HepG2 (cell line): ENCODE measurements around the gene IGF2. TPM values are rescaled to one million over a fixed set of nuclear protein-coding genes. Genes with fewer than 3 reads are reported as not detected.

Experiments
- BORCS8-MEF2B ChIP-seq: sonication (generic); formaldehyde crosslinking; IDR thresholded peaks from 2 replicates; pipeline ENCODE4 v1.8.0; 2022; ENCODE audit warnings: mild to moderate bottlenecking, missing genetic modification reagents
- EP300 ChIP-seq, 3 experiments: sonication (generic) in 1 of 3; formaldehyde crosslinking in 1 of 3; IDR thresholded peaks; 2 replicates each; pipeline versions ENCODE4 v1.5.1 to v1.6.1; 2011 to 2020; ENCODE audit warnings: low read depth in 2 of 3, low read length in 2 of 3, borderline replicate concordance in 1 of 3, improper control_type of control experiment in 1 of 3, mild to moderate bottlenecking in 1 of 3, missing genetic modification reagents in 1 of 3, moderate library complexity in 1 of 3
- FOXO1 ChIP-seq: sonication (generic); formaldehyde crosslinking; IDR thresholded peaks from 2 replicates; pipeline ENCODE4 v1.4.0; 2020; ENCODE audit warnings: missing genetic modification reagents
- GPN1 ChIP-seq: sonication (generic); formaldehyde crosslinking; IDR thresholded peaks from 2 replicates; pipeline ENCODE4 v1.5.1; 2020; ENCODE audit warnings: missing genetic modification reagents, borderline replicate concordance
- HDAC6 ChIP-seq: fragments of 200-600 bp; sonication (generic); IDR thresholded peaks from 2 replicates; pipeline ENCODE4 v1.7.0; 2017; ENCODE audit warnings: mild to moderate bottlenecking, antibody characterized with exemption, low read length, low read depth
- IRF2 ChIP-seq: IDR thresholded peaks from 2 replicates; pipeline ENCODE4 v1.6.1; 2018; ENCODE audit warnings: missing genetic modification reagents, missing compliant biosample characterization
- MYC ChIP-seq: sonication (generic); formaldehyde crosslinking; IDR thresholded peaks from 2 replicates; pipeline ENCODE4 v1.9.0; 2021; ENCODE audit warnings: missing genetic modification reagents, borderline replicate concordance
- PHF8 ChIP-seq: sonication (generic); formaldehyde crosslinking; IDR thresholded peaks from 2 replicates; pipeline ENCODE4 v1.5.0; 2020; ENCODE audit warnings: missing genetic modification reagents
- SSRP1 ChIP-seq: IDR thresholded peaks from 2 replicates; pipeline ENCODE4 v1.6.1; 2016; ENCODE audit warnings: control low read depth
- TEAD2 ChIP-seq: sonication (generic); formaldehyde crosslinking; IDR thresholded peaks from 2 replicates; pipeline ENCODE4 v1.9.0; 2021; ENCODE audit warnings: missing genetic modification reagents
- TIGD3 ChIP-seq: sonication (generic); formaldehyde crosslinking; IDR thresholded peaks from 2 replicates; pipeline ENCODE4 v1.5.1; 2020; ENCODE audit warnings: mild to moderate bottlenecking, missing genetic modification reagents, borderline replicate concordance
- ZNF280B ChIP-seq: sonication (generic); formaldehyde crosslinking; IDR thresholded peaks from 2 replicates; pipeline ENCODE4 v1.5.0; 2020; ENCODE audit warnings: missing genetic modification reagents, mild to moderate bottlenecking, borderline replicate concordance
- ZNF569 ChIP-seq: sonication (generic); formaldehyde crosslinking; IDR thresholded peaks from 2 replicates; pipeline ENCODE4 v1.5.0; 2020; ENCODE audit warnings: mild to moderate bottlenecking, missing genetic modification reagents, moderate library complexity, borderline replicate concordance
- ZNF598 ChIP-seq: sonication (generic); formaldehyde crosslinking; IDR thresholded peaks from 2 replicates; pipeline ENCODE4 v1.5.1; 2020; ENCODE audit warnings: mild to moderate bottlenecking, missing genetic modification reagents, borderline replicate concordance
- ZNF7 ChIP-seq: IDR thresholded peaks from 2 replicates; pipeline ENCODE4 v1.6.1; 2016; ENCODE audit warnings: missing biosample characterization, missing genetic modification reagents
- ZNF879 ChIP-seq: sonication (generic); formaldehyde crosslinking; IDR thresholded peaks from 2 replicates; pipeline ENCODE4 v1.8.1; 2023; ENCODE audit warnings: missing genetic modification reagents
- polyA plus RNA-seq, 8 experiments: library from polyadenylated mRNA; depleted of rRNA in 3 of 8; stranded (reverse) in 7 of 8; unstranded in 1 of 8; fragments of >200 nt; fragmentation: Illumina TruSeq in 4 of 8; extraction: Trizol in 4 of 8; gene quantifications; 2 replicates each; pipeline versions ENCODE4 v1.2.1 to v1.2.3, GENCODE V29; 2011 to 2016; ENCODE audit warnings: low read depth in 4 of 8, missing spikeins in 1 of 8, mixed read lengths in 1 of 8; ENCODE audit not compliant: insufficient read depth in 1 of 8
- total RNA-seq, 5 experiments: library from RNA; depleted of rRNA; stranded (reverse); fragments of >200 nt; fragmentation: Illumina TruSeq; extraction: Trizol; gene quantifications; 2 replicates each; pipeline ENCODE4 v1.2.3, GENCODE V29; 2016; ENCODE audit warnings: low read depth in 1 of 5
- TF ChIP-seq, protein P1 (sequence below): sonication (generic); formaldehyde crosslinking; IDR thresholded peaks from 2 replicates; pipeline ENCODE4 v1.9.0; 2021; ENCODE audit warnings: missing genetic modification reagents, mild to moderate bottlenecking, borderline replicate concordance
- TF ChIP-seq, protein P2 (sequence below): sonication (generic); formaldehyde crosslinking; IDR thresholded peaks from 2 replicates; pipeline ENCODE4 v1.5.0; 2020; ENCODE audit warnings: missing genetic modification reagents, mild to moderate bottlenecking, borderline replicate concordance
- TF ChIP-seq, protein P3 (sequence below): sonication (generic); formaldehyde crosslinking; IDR thresholded peaks from 2 replicates; pipeline ENCODE4 v1.4.0; 2020; ENCODE audit warnings: low read depth, mild to moderate bottlenecking, missing genetic modification reagents
- TF ChIP-seq, protein P4 (sequence below): sonication (generic); formaldehyde crosslinking; IDR thresholded peaks from 2 replicates; pipeline ENCODE4 v1.4.0; 2020; ENCODE audit warnings: mild to moderate bottlenecking, missing genetic modification reagents

IGF2 gene
- total and polyA plus RNA-seq, 2 of the 13 experiments (the other 11 are each of a cell fraction or from before 2014, with no cell fraction given): 79.1 to 254 TPM

DNA sequence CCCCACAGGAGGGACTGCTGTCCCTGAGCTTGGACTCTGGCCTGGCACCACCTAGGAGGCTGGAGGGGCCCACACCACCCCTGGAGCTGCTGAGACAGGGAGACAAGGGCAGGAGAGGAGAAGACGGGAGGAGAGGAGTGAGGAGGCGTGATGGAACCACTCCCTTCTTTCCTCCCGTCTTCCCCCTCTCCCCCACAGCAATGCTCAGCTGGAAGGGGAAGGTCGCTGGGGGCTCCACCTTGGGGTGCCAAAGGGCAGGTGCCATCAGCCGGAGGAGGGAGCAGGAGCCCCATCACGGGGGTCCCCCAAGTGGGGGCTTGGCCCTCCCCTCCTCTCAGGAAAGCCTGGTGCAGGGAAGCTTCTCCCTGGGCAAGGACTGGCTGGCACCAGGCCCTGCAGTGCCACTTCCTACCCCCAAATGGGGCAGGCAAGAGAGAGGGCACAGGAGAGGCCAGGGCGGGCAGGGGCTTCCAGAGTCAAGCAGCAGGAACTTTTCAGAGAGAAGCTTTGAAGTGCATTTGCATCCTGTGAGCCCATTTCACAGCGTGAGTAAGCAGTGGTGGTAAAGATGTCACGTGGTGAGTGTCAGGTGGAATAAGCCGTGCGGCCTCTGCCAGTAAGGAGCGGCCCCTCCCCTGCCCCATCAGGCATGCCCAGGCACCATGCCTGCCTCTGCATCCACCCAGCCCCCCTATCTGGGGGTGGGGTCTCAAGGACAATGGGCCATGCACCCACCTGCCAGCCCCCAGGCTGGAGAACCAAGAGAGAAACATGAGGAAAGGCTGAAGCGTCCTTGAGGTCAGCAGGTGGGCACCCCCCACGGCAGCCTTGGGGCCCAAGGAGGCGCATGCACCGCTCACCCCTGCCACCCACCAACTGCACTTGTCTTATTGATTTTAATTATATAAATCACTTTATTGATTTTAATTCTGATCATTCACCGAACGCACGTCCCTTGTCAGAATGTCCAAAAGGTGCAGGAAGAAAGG, 4.9 kb downstream of the IGF2 start (continued):
- TF ChIP-seq, protein P1, sequence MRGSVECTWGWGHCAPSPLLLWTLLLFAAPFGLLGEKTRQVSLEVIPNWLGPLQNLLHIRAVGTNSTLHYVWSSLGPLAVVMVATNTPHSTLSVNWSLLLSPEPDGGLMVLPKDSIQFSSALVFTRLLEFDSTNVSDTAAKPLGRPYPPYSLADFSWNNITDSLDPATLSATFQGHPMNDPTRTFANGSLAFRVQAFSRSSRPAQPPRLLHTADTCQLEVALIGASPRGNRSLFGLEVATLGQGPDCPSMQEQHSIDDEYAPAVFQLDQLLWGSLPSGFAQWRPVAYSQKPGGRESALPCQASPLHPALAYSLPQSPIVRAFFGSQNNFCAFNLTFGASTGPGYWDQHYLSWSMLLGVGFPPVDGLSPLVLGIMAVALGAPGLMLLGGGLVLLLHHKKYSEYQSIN (CRISPR knock-in tag): no peak
- TF ChIP-seq ZNF598 (CRISPR knock-in tag) (no peak), TEAD2 (CRISPR knock-in tag) (no peak), FOXO1 (CRISPR knock-in tag) (no peak), HDAC6 (no peak), GPN1 (CRISPR knock-in tag) (no peak), ZNF569 (no peak), PHF8 (CRISPR knock-in tag) (peak; percentile 1; the same call in 1 of the 2 replicates), ZNF280B (CRISPR knock-in tag) (no peak; the same call in 1 of the 2 replicates), SSRP1 (CRISPR knock-in tag) (peak; percentile 70), TIGD3 (no peak), BORCS8-MEF2B (CRISPR knock-in tag) (no peak; the same call in 1 of the 2 replicates), ZNF879 (CRISPR knock-in tag) (no peak), IRF2 (CRISPR knock-in tag) (0 out of 2 replicates have a peak, but pooled peaks have one; percentile 21), EP300 (IDR thresholded peaks at IDR 0.05; ENCODE audit: low read depth in 2 of 2, low read length in 2 of 2) (no peak), EP300 (CRISPR knock-in tag; IDR thresholded peaks at IDR 0.05; ENCODE audit: borderline replicate concordance) (peak; percentile 29; the same call in 1 of the 2 replicates), ZNF7 (CRISPR knock-in tag) (no peak), MYC (CRISPR knock-in tag) (peak; percentile 47)
- TF ChIP-seq, protein P2, sequence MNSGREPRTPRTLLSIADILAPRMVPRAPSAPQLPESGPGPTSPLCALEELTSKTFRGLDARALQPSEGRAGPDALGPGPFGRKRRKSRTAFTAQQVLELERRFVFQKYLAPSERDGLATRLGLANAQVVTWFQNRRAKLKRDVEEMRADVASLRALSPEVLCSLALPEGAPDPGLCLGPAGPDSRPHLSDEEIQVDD (CRISPR knock-in tag): no peak
- TF ChIP-seq, protein P3, sequence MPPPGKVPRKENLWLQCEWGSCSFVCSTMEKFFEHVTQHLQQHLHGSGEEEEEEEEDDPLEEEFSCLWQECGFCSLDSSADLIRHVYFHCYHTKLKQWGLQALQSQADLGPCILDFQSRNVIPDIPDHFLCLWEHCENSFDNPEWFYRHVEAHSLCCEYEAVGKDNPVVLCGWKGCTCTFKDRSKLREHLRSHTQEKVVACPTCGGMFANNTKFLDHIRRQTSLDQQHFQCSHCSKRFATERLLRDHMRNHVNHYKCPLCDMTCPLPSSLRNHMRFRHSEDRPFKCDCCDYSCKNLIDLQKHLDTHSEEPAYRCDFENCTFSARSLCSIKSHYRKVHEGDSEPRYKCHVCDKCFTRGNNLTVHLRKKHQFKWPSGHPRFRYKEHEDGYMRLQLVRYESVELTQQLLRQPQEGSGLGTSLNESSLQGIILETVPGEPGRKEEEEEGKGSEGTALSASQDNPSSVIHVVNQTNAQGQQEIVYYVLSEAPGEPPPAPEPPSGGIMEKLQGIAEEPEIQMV (CRISPR knock-in tag): no peak
- TF ChIP-seq, protein P4, sequence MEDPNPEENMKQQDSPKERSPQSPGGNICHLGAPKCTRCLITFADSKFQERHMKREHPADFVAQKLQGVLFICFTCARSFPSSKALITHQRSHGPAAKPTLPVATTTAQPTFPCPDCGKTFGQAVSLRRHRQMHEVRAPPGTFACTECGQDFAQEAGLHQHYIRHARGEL: no peak
